Parathyroid adenoma (tissue), 2 donors: ENCODE data around the gene SGMS1.

Source experiments
- H2AFZ ChIP-seq: fragments of 300-600 bp; sonication (generic); one replicate; pipeline ENCODE4 v1.7.0; 2017; ENCODE audit warnings: antibody characterized with exemption, mild to moderate bottlenecking
- H3K27ac ChIP-seq: fragments of 300-600 bp; sonication (generic); one replicate; pipeline ENCODE4 v1.7.0; 2017
- H3K27me3 ChIP-seq: fragments of 300-600 bp; sonication (generic); one replicate; pipeline ENCODE4 v1.7.0; 2017; ENCODE audit warnings: low read length; ENCODE audit not compliant: control insufficient read depth, insufficient read depth
- H3K36me3 ChIP-seq: fragments of 300-600 bp; sonication (generic); one replicate; pipeline ENCODE4 v1.7.0; 2017; ENCODE audit warnings: low read length; ENCODE audit not compliant: control insufficient read depth, insufficient read depth
- H3K4me1 ChIP-seq: fragments of 300-600 bp; sonication (generic); one replicate; pipeline ENCODE4 v1.7.0; 2017; ENCODE audit warnings: control low read depth
- H3K4me2 ChIP-seq: fragments of 300-600 bp; sonication (generic); one replicate; pipeline ENCODE4 v1.7.0; 2017; ENCODE audit warnings: low read length
- H3K4me3 ChIP-seq: fragments of 300-600 bp; sonication (generic); one replicate; pipeline ENCODE4 v1.7.0; 2017; ENCODE audit warnings: low read depth, low read length
- H3K79me2 ChIP-seq: fragments of 300-600 bp; sonication (generic); one replicate; pipeline ENCODE4 v1.7.0; 2017; ENCODE audit warnings: control low read depth
- H3K9ac ChIP-seq: fragments of 300-600 bp; sonication (generic); one replicate; pipeline ENCODE4 v1.7.0; 2017; ENCODE audit warnings: mild to moderate bottlenecking
- H3K9me3 ChIP-seq: fragments of 300-600 bp; sonication (generic); one replicate; pipeline ENCODE4 v1.7.0; 2017; ENCODE audit warnings: low read length; ENCODE audit not compliant: control insufficient read depth
- CTCF ChIP-seq: fragments of 300-600 bp; sonication (generic); IDR thresholded peaks from one replicate; pipeline ENCODE4 v1.7.0; 2017; ENCODE audit warnings: antibody characterized with exemption, mild to moderate bottlenecking
- donor health status: primary hyperparathyroidism.

Gene SGMS1

GRCh38 chr10:50520115-50520514 lies 103.6 kb downstream of the SGMS1 start:
- no peaks in the 10 kb centered on the region for H3K27me3 ChIP-seq
- H2AFZ ChIP-seq: no peak overlapping the region
- H3K4me3 ChIP-seq: no peak overlapping the region
- no peak overlapping the region for H3K27ac ChIP-seq
- no peaks in the 10 kb centered on the region for H3K9me3 ChIP-seq
- no peak for TF ChIP-seq CTCF
- H3K36me3 ChIP-seq: no peaks in the 10 kb centered on the region
- no peak overlapping the region for H3K4me2 ChIP-seq
- peaks cover 16% of the 10 kb centered on the region for H3K4me1 ChIP-seq
- H3K79me2 ChIP-seq: peaks cover 65% of the 10 kb centered on the region
- H3K9ac ChIP-seq: no peak overlapping the region

- Histone ChIP-seq H3K36me3 (no peaks in the 10 kb centered on the region), H2AFZ (no peak overlapping the region), H3K4me2 (no peak overlapping the region), H3K79me2 (peaks cover 44% of the 10 kb centered on the region), H3K4me1 (peaks cover 27% of the 10 kb centered on the region), H3K9me3 (no peaks in the 10 kb centered on the region), H3K27me3 (no peaks in the 10 kb centered on the region), H3K4me3 (no peak overlapping the region), H3K27ac (no peak overlapping the region), H3K9ac (no peak overlapping the region)
- TF ChIP-seq CTCF: no peak
Observed at GRCh38 chr10:50517626-50518025, 106.1 kb downstream of the SGMS1 start.

GRCh38 chr10:50516171-50516570 lies 107.6 kb downstream of the SGMS1 start:
- no peak for TF ChIP-seq CTCF

DNA sequence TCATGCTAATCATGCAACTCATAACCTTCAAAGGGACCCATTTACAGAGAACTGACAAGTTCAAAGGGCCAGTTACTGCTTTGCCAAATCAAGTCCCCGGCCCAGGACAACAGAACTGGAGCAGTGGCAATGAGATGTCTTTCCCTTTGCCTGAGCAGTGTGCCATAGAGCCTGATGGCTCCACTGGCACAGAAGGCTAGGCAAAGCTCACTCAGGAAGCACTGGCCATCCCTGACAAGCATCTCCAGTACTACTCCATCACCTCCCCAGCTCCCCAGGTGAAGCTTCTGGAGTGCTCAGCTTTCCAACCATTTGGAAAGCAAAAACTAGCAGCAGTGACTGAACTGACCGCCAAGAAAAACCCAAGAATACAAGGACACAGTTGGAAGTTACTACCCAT lies 108.3 kb downstream of the SGMS1 start:
- peaks cover 25% of the 10 kb centered on the region for H3K79me2 ChIP-seq
- no peak overlapping the region for H3K9ac ChIP-seq
- no peak overlapping the region for H2AFZ ChIP-seq
- H3K4me1 ChIP-seq: peaks cover 40% of the 10 kb centered on the region
- no peaks in the 10 kb centered on the region for H3K36me3 ChIP-seq
- H3K27me3 ChIP-seq: no peaks in the 10 kb centered on the region
- no peak for TF ChIP-seq CTCF
- no peak overlapping the region for H3K4me2 ChIP-seq
- no peak overlapping the region for H3K4me3 ChIP-seq
- H3K27ac ChIP-seq: no peak overlapping the region
- no peaks in the 10 kb centered on the region for H3K9me3 ChIP-seq

More at GRCh38 chr10:50516171-50516570, 107.6 kb downstream of the SGMS1 start:
- Histone ChIP-seq H3K36me3 (no peaks in the 10 kb centered on the region), H3K27ac (no peak overlapping the region), H3K9ac (no peak overlapping the region), H3K4me3 (no peak overlapping the region), H2AFZ (no peak overlapping the region), H3K4me1 (peaks cover 39% of the 10 kb centered on the region), H3K27me3 (no peaks in the 10 kb centered on the region), H3K9me3 (no peaks in the 10 kb centered on the region), H3K4me2 (no peak overlapping the region), H3K79me2 (peaks cover 31% of the 10 kb centered on the region)

GRCh38 chr10:50514995-50515394 lies 108.8 kb downstream of the SGMS1 start:
- H3K4me1 ChIP-seq: peaks cover 41% of the 10 kb centered on the region
- TF ChIP-seq CTCF: no peak
- H3K9ac ChIP-seq: no peak overlapping the region
- H3K36me3 ChIP-seq: no peaks in the 10 kb centered on the region
- H2AFZ ChIP-seq: no peak overlapping the region
- H3K79me2 ChIP-seq: peaks cover 21% of the 10 kb centered on the region
- no peaks in the 10 kb centered on the region for H3K9me3 ChIP-seq
- H3K27ac ChIP-seq: no peak overlapping the region
- H3K27me3 ChIP-seq: no peaks in the 10 kb centered on the region
- H3K4me3 ChIP-seq: no peak overlapping the region
- no peak overlapping the region for H3K4me2 ChIP-seq
